HG03139 (cell line): ENCODE data around the gene PRKG2.

Experiments
- ATAC-seq: cut with Tn5 transposase; IDR thresholded peaks from one replicate; pipeline ENCODE4 v1.9.1; 2021; ENCODE audit not compliant: unreplicated experiment

PRKG2 gene

GRCh38 chr4:81218206-81218605 is 3.2 kb upstream of the PRKG2 start:
- ATAC-seq: no peak

GRCh38 chr4:81217779-81218178 is 2.8 kb upstream of the PRKG2 start:
- ATAC-seq: no peak

- no peak for ATAC-seq
These were observed 909 bp upstream of the PRKG2 start for GRCh38 chr4:81215931-81216330.

GRCh38 chr4:81214144-81214880 is 710 bp downstream of the PRKG2 start:
- ATAC-seq: no peak

- no peak for ATAC-seq
These were observed 1.4 kb downstream of the PRKG2 start for GRCh38 chr4:81213671-81214070.

GRCh38 chr4:81211956-81212355 is 3.1 kb downstream of the PRKG2 start:
- no peak for ATAC-seq

GRCh38 chr4:81207828-81208227 is 7.2 kb downstream of the PRKG2 start:
- no peak for ATAC-seq

GRCh38 chr4:81205302-81205701 is 9.7 kb downstream of the PRKG2 start:
- no peak for ATAC-seq

GRCh38 chr4:81204571-81204970 is 10.5 kb downstream of the PRKG2 start:
- ATAC-seq: no peak

GRCh38 chr4:81199831-81200230 is 15.2 kb downstream of the PRKG2 start:
- no peak for ATAC-seq

- no peak for ATAC-seq
These were observed 16.4 kb downstream of the PRKG2 start for GRCh38 chr4:81198609-81199008.

GRCh38 chr4:81197864-81198524 is 17.0 kb downstream of the PRKG2 start:
- ATAC-seq: no peak

- ATAC-seq: no peak
These were observed 18.8 kb downstream of the PRKG2 start for GRCh38 chr4:81196126-81196650.

- ATAC-seq: no peak
These were observed 19.5 kb downstream of the PRKG2 start for GRCh38 chr4:81195475-81195874.

- ATAC-seq: no peak
These were observed 20.7 kb downstream of the PRKG2 start for GRCh38 chr4:81194286-81194685.

- no peak for ATAC-seq
These were observed 34.1 kb downstream of the PRKG2 start for GRCh38 chr4:81180916-81181315.

- ATAC-seq: no peak
These were observed 35.7 kb downstream of the PRKG2 start for GRCh38 chr4:81179326-81179725.

- ATAC-seq: no peak
These were observed 41.8 kb downstream of the PRKG2 start for GRCh38 chr4:81173213-81173612.

- no peak for ATAC-seq
These were observed 48.4 kb downstream of the PRKG2 start for GRCh38 chr4:81166458-81167160.

- no peak for ATAC-seq
These were observed 49.1 kb downstream of the PRKG2 start for GRCh38 chr4:81165861-81166430.

GRCh38 chr4:81164623-81165416 is 50.2 kb downstream of the PRKG2 start:
- ATAC-seq: no peak
